Parathyroid adenoma (tissue), 2 donors: ENCODE measurements around the gene MED13L.

Source experiments
- H2AFZ ChIP-seq: fragments of 300-600 bp; sonication (generic); one replicate; pipeline ENCODE4 v1.7.0; 2017; ENCODE audit warnings: antibody characterized with exemption, mild to moderate bottlenecking
- H3K27ac ChIP-seq: fragments of 300-600 bp; sonication (generic); one replicate; pipeline ENCODE4 v1.7.0; 2017
- H3K27me3 ChIP-seq: fragments of 300-600 bp; sonication (generic); one replicate; pipeline ENCODE4 v1.7.0; 2017; ENCODE audit warnings: low read length; ENCODE audit not compliant: control insufficient read depth, insufficient read depth
- H3K36me3 ChIP-seq: fragments of 300-600 bp; sonication (generic); one replicate; pipeline ENCODE4 v1.7.0; 2017; ENCODE audit warnings: low read length; ENCODE audit not compliant: control insufficient read depth, insufficient read depth
- H3K4me1 ChIP-seq: fragments of 300-600 bp; sonication (generic); one replicate; pipeline ENCODE4 v1.7.0; 2017; ENCODE audit warnings: control low read depth
- H3K4me2 ChIP-seq: fragments of 300-600 bp; sonication (generic); one replicate; pipeline ENCODE4 v1.7.0; 2017; ENCODE audit warnings: low read length
- H3K4me3 ChIP-seq: fragments of 300-600 bp; sonication (generic); one replicate; pipeline ENCODE4 v1.7.0; 2017; ENCODE audit warnings: low read depth, low read length
- H3K79me2 ChIP-seq: fragments of 300-600 bp; sonication (generic); one replicate; pipeline ENCODE4 v1.7.0; 2017; ENCODE audit warnings: control low read depth
- H3K9ac ChIP-seq: fragments of 300-600 bp; sonication (generic); one replicate; pipeline ENCODE4 v1.7.0; 2017; ENCODE audit warnings: mild to moderate bottlenecking
- H3K9me3 ChIP-seq: fragments of 300-600 bp; sonication (generic); one replicate; pipeline ENCODE4 v1.7.0; 2017; ENCODE audit warnings: low read length; ENCODE audit not compliant: control insufficient read depth
- CTCF ChIP-seq: fragments of 300-600 bp; sonication (generic); IDR thresholded peaks from one replicate; pipeline ENCODE4 v1.7.0; 2017; ENCODE audit warnings: antibody characterized with exemption, mild to moderate bottlenecking
- donor health status: primary hyperparathyroidism.

MED13L gene

GRCh38 chr12:116066381-116067230, 210.9 kb downstream of the MED13L start:
- Histone ChIP-seq H3K4me1 (no peaks in the 10 kb centered on the region), H3K36me3 (no peaks in the 10 kb centered on the region), H3K9ac (no peak overlapping the region), H3K9me3 (no peaks in the 10 kb centered on the region), H3K27ac (no peak overlapping the region), H2AFZ (no peak overlapping the region), H3K27me3 (no peaks in the 10 kb centered on the region), H3K79me2 (peaks cover 35% of the 10 kb centered on the region), H3K4me3 (no peak overlapping the region), H3K4me2 (no peak overlapping the region)
- TF ChIP-seq CTCF: peak; percentile 85

GRCh38 chr12:116065606-116066005, 211.9 kb downstream of the MED13L start:
- H3K9ac ChIP-seq: no peak overlapping the region

GRCh38 chr12:116064493-116064892, 213.0 kb downstream of the MED13L start:
- TF ChIP-seq CTCF: no peak
- H3K9ac ChIP-seq: no peak overlapping the region
- H3K79me2 ChIP-seq: peaks cover 29% of the 10 kb centered on the region
- no peak overlapping the region for H3K27ac ChIP-seq
- H3K4me2 ChIP-seq: no peak overlapping the region
- no peaks in the 10 kb centered on the region for H3K9me3 ChIP-seq
- no peak overlapping the region for H2AFZ ChIP-seq
- no peaks in the 10 kb centered on the region for H3K4me1 ChIP-seq
- no peak overlapping the region for H3K4me3 ChIP-seq
- H3K36me3 ChIP-seq: no peaks in the 10 kb centered on the region
- no peaks in the 10 kb centered on the region for H3K27me3 ChIP-seq

More at GRCh38 chr12:116065606-116066005, 211.9 kb downstream of the MED13L start:
- Histone ChIP-seq H3K4me1 (no peaks in the 10 kb centered on the region), H3K79me2 (peaks cover 34% of the 10 kb centered on the region), H3K27ac (no peak overlapping the region), H2AFZ (no peak overlapping the region), H3K27me3 (no peaks in the 10 kb centered on the region), H3K4me3 (no peak overlapping the region), H3K9me3 (no peaks in the 10 kb centered on the region), H3K36me3 (no peaks in the 10 kb centered on the region), H3K4me2 (no peak overlapping the region)
- no peak for TF ChIP-seq CTCF

- no peak overlapping the region for H3K4me2 ChIP-seq
- no peaks in the 10 kb centered on the region for H3K9me3 ChIP-seq
- H3K4me1 ChIP-seq: no peaks in the 10 kb centered on the region
- H3K36me3 ChIP-seq: no peaks in the 10 kb centered on the region
- H3K9ac ChIP-seq: no peak overlapping the region
- no peak for TF ChIP-seq CTCF
- H3K79me2 ChIP-seq: peaks cover 34% of the 10 kb centered on the region
- no peak overlapping the region for H3K27ac ChIP-seq
- H3K27me3 ChIP-seq: no peaks in the 10 kb centered on the region
- H3K4me3 ChIP-seq: no peak overlapping the region
- no peak overlapping the region for H2AFZ ChIP-seq
Observed at GRCh38 chr12:116062698-116063097, 214.8 kb downstream of the MED13L start.

GRCh38 chr12:116060764-116061163, 216.7 kb downstream of the MED13L start:
- Histone ChIP-seq H3K79me2 (peaks cover 34% of the 10 kb centered on the region), H3K9ac (no peak overlapping the region), H3K9me3 (no peaks in the 10 kb centered on the region), H3K36me3 (no peaks in the 10 kb centered on the region), H3K4me2 (no peak overlapping the region), H2AFZ (no peak overlapping the region), H3K4me1 (no peaks in the 10 kb centered on the region), H3K27me3 (no peaks in the 10 kb centered on the region), H3K27ac (no peak overlapping the region), H3K4me3 (no peak overlapping the region)
- TF ChIP-seq CTCF: no peak
